Liver (tissue), 9 donors: ENCODE measurements around the gene NXPH4. TPM values are rescaled to one million over a fixed set of nuclear protein-coding genes. Genes with fewer than 3 reads are reported as not detected.

Source experiments
- DNase-seq: peaks from one replicate; pipeline ENCODE4 v3.0.0-alpha.2; 2017; ENCODE audit warnings: low spot score
- H3K27ac ChIP-seq, 2 donors: one replicate each; pipeline ENCODE4 v1.7.0; 2013; ENCODE audit warnings: inconsistent platforms in 2 of 2, low read length in 2 of 2, control low read depth in 1 of 2, low read depth in 1 of 2, mild to moderate bottlenecking in 1 of 2
- H3K27me3 ChIP-seq, 4 donors: one replicate each; pipeline versions ENCODE4 v1.6.1 to v1.7.0; 2013; ENCODE audit warnings: low read length in 3 of 4, inconsistent platforms in 1 of 4, mild to moderate bottlenecking in 1 of 4, moderate library complexity in 1 of 4; ENCODE audit not compliant: control insufficient read depth in 4 of 4, insufficient read depth in 4 of 4
- H3K36me3 ChIP-seq, 4 donors: one replicate each; pipeline versions ENCODE4 v1.6.1 to v1.7.0; 2013; ENCODE audit warnings: low read length in 3 of 4, mild to moderate bottlenecking in 3 of 4, low read depth in 1 of 4, moderate library complexity in 1 of 4; ENCODE audit not compliant: control insufficient read depth in 4 of 4, insufficient read depth in 3 of 4
- H3K4me1 ChIP-seq, 4 donors: one replicate each; pipeline versions ENCODE4 v1.6.1 to v1.7.0; 2013; ENCODE audit warnings: low read length in 3 of 4, mild to moderate bottlenecking in 3 of 4, moderate library complexity in 1 of 4; ENCODE audit not compliant: control insufficient read depth in 4 of 4, insufficient read depth in 4 of 4
- H3K4me3 ChIP-seq, 3 donors: one replicate each; pipeline versions ENCODE4 v1.6.1 to v1.7.0; 2013; ENCODE audit warnings: low read length in 3 of 3, control low read depth in 1 of 3, low read depth in 1 of 3, mild to moderate bottlenecking in 1 of 3
- H3K9ac ChIP-seq, 2 donors: one replicate each; pipeline ENCODE4 v1.7.0; 2013; ENCODE audit warnings: low read length in 2 of 2, mild to moderate bottlenecking in 2 of 2, moderate library complexity in 2 of 2, control low read depth in 1 of 2, low read depth in 1 of 2
- H3K9me3 ChIP-seq, 4 donors: one replicate each; pipeline versions ENCODE4 v1.6.1 to v1.7.0; 2013; ENCODE audit warnings: low read length in 3 of 4; ENCODE audit not compliant: control insufficient read depth in 4 of 4
- EGR1 ChIP-seq, 2 donors: IDR thresholded peaks; 2 replicates each; pipeline ENCODE4 v1.6.1; 2016 to 2018; ENCODE audit warnings: antibody characterized with exemption in 2 of 2, low read depth in 2 of 2
- FOXA1 ChIP-seq: IDR thresholded peaks from 2 replicates; pipeline ENCODE4 v1.6.1; 2016; ENCODE audit warnings: antibody characterized with exemption
- FOXA2 ChIP-seq: IDR thresholded peaks from 2 replicates; pipeline ENCODE4 v1.6.1; 2016; ENCODE audit warnings: antibody characterized with exemption
- HNF4A ChIP-seq, 2 donors: conservative IDR thresholded peaks; 2 replicates each; pipeline ENCODE4 v1.6.1; 2016; ENCODE audit warnings: antibody characterized with exemption in 2 of 2, mild to moderate bottlenecking in 2 of 2
- HNF4G ChIP-seq: IDR thresholded peaks from 2 replicates; pipeline ENCODE4 v1.6.1; 2016; ENCODE audit warnings: antibody characterized with exemption
- NR2F2 ChIP-seq: IDR thresholded peaks from 2 replicates; pipeline ENCODE4 v1.6.1; 2016; ENCODE audit warnings: antibody characterized with exemption
- RAD21 ChIP-seq, 2 donors: IDR thresholded peaks; 2 replicates each; pipeline ENCODE4 v1.6.1; 2016; ENCODE audit warnings: antibody characterized with exemption in 2 of 2, mild to moderate bottlenecking in 2 of 2
- SP1 ChIP-seq: IDR thresholded peaks from 2 replicates; pipeline ENCODE4 v1.6.1; 2018; ENCODE audit warnings: antibody characterized with exemption, mild to moderate bottlenecking
- TAF1 ChIP-seq: conservative IDR thresholded peaks from 2 replicates; pipeline ENCODE4 v1.6.1; 2016; ENCODE audit warnings: antibody characterized with exemption, mild to moderate bottlenecking
- YY1 ChIP-seq: IDR thresholded peaks from 2 replicates; pipeline ENCODE4 v1.6.1; 2016; ENCODE audit warnings: antibody characterized with exemption, mild to moderate bottlenecking
- WGBS: extraction: QIAGEN DNeasy Blood & Tissue Kit; methylation state at CpG from one replicate; pipeline ENCODE4 v1.1.7; 2013; 5-methylcytosine and 5-hydroxymethylcytosine counted together
- polyA plus RNA-seq, 2 donors: library from polyadenylated mRNA; stranded (reverse) in 1 of 2; unstranded in 1 of 2; fragments of 200-250 nt in 1 of 2; fragments of >200 nt in 1 of 2; fragmentation: Nextera tagmentation in 1 of 2; extraction: Ambion mirVana in 1 of 2; gene quantifications; one replicate each; pipeline versions ENCODE4 v1.2.1 to v1.2.3, GENCODE V29; 2013 to 2015
- total RNA-seq, 2 donors: library from RNA; depleted of rRNA; stranded (reverse); fragments of >200 nt; gene quantifications; one replicate each; pipeline ENCODE4 v1.2.3, GENCODE V29; 2014
- TF ChIP-seq, protein P1 (sequence below): IDR thresholded peaks from 2 replicates; pipeline ENCODE4 v1.6.1; 2016; ENCODE audit warnings: antibody characterized with exemption
- TF ChIP-seq, protein P2 (sequence below): fragments of 150-350 bp; IDR thresholded peaks from 2 replicates; pipeline ENCODE4 v1.5.1; 2017; ENCODE audit warnings: improper control_type of control experiment, low read depth, low read length; ENCODE audit not compliant: missing input control
- donor health status: healthy.
- donor health status: healthy.
- donor health status: healthy.
- donor health status: healthy.
- donor health status: healthy.

NXPH4 gene
- total and polyA plus RNA-seq, 4 donors = 0.15 TPM; not detected in 3

- no peak for TF ChIP-seq EGR1 (IDR thresholded peaks at IDR 0.05; ENCODE audit: low read depth in 2 of 2)
- TF ChIP-seq, protein P1, sequence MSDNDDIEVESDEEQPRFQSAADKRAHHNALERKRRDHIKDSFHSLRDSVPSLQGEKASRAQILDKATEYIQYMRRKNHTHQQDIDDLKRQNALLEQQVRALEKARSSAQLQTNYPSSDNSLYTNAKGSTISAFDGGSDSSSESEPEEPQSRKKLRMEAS = no peak
- TF ChIP-seq FOXA2 = no peak
- no peak for TF ChIP-seq HNF4A (conservative IDR thresholded peaks at IDR 0.05)
- no peak for TF ChIP-seq NR2F2
- Histone ChIP-seq H3K27ac (no peak overlapping the region), H3K36me3 (no peaks in the 10 kb centered on the region), H3K27me3 (peaks cover 0 to 20% (median 12%) of the 10 kb centered on the region in 4 donors), H3K4me1 (peaks cover 0 to 7% (median 4%) of the 10 kb centered on the region in 4 donors), H3K9ac (no peak overlapping the region), H3K9me3 (no peaks in the 10 kb centered on the region), H3K4me3 (no peak overlapping the region)
- WGBS = 45% methylated on average over 22 of the region's 22 CpGs
- no peak for DNase-seq
Observed at GRCh38 chr12:57223191-57224165, 6.9 kb downstream of the NXPH4 start.

GRCh38 chr12:57224278-57224972 is 7.8 kb downstream of the NXPH4 start:
- Histone ChIP-seq H3K4me3 (no peak overlapping the region), H3K27me3 (peaks cover 0 to 20% (median 12%) of the 10 kb centered on the region in 4 donors), H3K36me3 (no peaks in the 10 kb centered on the region), H3K9me3 (no peaks in the 10 kb centered on the region), H3K9ac (no peak overlapping the region), H3K27ac (no peak overlapping the region), H3K4me1 (peaks cover 7 to 12% (median 8%) of the 10 kb centered on the region in 4 donors)
- no peak for TF ChIP-seq FOXA2
- TF ChIP-seq HNF4A (conservative IDR thresholded peaks at IDR 0.05) = no peak
- no peak for TF ChIP-seq FOXA1
- no peak for TF ChIP-seq SP1
- TF ChIP-seq HNF4G = no peak
- no peak for TF ChIP-seq TAF1
- TF ChIP-seq YY1 = no peak
- no peak for DNase-seq
- WGBS = 33% methylated on average over 30 of the region's 30 CpGs

- peaks cover 0 to 15% (median 12%) of the 10 kb centered on the region in 4 donors for H3K27me3 ChIP-seq
- WGBS = 5% methylated on average over 61 of the region's 61 CpGs
- H3K9ac ChIP-seq = no peak overlapping the region
- H3K9me3 ChIP-seq = no peaks in the 10 kb centered on the region
- TF ChIP-seq RAD21 (IDR thresholded peaks at IDR 0.05) (peak in 1 of 2 donors; percentile 70), YY1 (no peak)
- TF ChIP-seq, protein P2, sequence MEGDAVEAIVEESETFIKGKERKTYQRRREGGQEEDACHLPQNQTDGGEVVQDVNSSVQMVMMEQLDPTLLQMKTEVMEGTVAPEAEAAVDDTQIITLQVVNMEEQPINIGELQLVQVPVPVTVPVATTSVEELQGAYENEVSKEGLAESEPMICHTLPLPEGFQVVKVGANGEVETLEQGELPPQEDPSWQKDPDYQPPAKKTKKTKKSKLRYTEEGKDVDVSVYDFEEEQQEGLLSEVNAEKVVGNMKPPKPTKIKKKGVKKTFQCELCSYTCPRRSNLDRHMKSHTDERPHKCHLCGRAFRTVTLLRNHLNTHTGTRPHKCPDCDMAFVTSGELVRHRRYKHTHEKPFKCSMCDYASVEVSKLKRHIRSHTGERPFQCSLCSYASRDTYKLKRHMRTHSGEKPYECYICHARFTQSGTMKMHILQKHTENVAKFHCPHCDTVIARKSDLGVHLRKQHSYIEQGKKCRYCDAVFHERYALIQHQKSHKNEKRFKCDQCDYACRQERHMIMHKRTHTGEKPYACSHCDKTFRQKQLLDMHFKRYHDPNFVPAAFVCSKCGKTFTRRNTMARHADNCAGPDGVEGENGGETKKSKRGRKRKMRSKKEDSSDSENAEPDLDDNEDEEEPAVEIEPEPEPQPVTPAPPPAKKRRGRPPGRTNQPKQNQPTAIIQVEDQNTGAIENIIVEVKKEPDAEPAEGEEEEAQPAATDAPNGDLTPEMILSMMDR = peak; percentile 69
- no peak overlapping the region for H3K4me3 ChIP-seq
- H3K36me3 ChIP-seq = no peaks in the 10 kb centered on the region
- no peak overlapping the region for H3K27ac ChIP-seq
- H3K4me1 ChIP-seq = peaks cover 7 to 15% (median 8%) of the 10 kb centered on the region in 4 donors
- DNase-seq = peak; percentile 80
Observed at GRCh38 chr12:57224973-57225679, 8.5 kb downstream of the NXPH4 start.
